HEK293 (cell line): ENCODE results near the gene GLRX2.

ENCODE experiments used
- CTCF ChIP-seq: fragments of 450-650 bp; formaldehyde crosslinking; IDR thresholded peaks from 2 replicates; pipeline ENCODE4 v1.5.1; 2016; ENCODE audit warnings: missing biosample characterization, missing genetic modification characterization
- ZNF311 ChIP-seq: fragments of 450-650 bp; formaldehyde crosslinking; IDR thresholded peaks from 2 replicates; pipeline ENCODE4 v1.5.1; 2017; ENCODE audit warnings: missing biosample characterization, missing genetic modification characterization, borderline replicate concordance

GRCh38 chr1:193102662-193103061 lies 2.6 kb downstream of the GLRX2 start:
- TF ChIP-seq CTCF (no peak), ZNF311 (tag by site-specific recombination) (no peak)
